AG09319 (cell line): ENCODE results near the gene CUX1.

Experiments used
- DNase-seq: peaks from one replicate; pipeline ENCODE4 v3.0.0-alpha.2; 2010; ENCODE audit warnings: low read depth; ENCODE audit errors: extremely low read depth
- TF ChIP-seq, protein P1 (sequence below): IDR thresholded peaks from 2 replicates; pipeline ENCODE4 v1.5.1; 2011; ENCODE audit warnings: low read depth, mild to moderate bottlenecking, inconsistent platforms, low read length, moderate library complexity

Gene CUX1

GRCh38 chr7:102191556-102192379 lies 374.3 kb downstream of the CUX1 start:
- TF ChIP-seq, protein P1, sequence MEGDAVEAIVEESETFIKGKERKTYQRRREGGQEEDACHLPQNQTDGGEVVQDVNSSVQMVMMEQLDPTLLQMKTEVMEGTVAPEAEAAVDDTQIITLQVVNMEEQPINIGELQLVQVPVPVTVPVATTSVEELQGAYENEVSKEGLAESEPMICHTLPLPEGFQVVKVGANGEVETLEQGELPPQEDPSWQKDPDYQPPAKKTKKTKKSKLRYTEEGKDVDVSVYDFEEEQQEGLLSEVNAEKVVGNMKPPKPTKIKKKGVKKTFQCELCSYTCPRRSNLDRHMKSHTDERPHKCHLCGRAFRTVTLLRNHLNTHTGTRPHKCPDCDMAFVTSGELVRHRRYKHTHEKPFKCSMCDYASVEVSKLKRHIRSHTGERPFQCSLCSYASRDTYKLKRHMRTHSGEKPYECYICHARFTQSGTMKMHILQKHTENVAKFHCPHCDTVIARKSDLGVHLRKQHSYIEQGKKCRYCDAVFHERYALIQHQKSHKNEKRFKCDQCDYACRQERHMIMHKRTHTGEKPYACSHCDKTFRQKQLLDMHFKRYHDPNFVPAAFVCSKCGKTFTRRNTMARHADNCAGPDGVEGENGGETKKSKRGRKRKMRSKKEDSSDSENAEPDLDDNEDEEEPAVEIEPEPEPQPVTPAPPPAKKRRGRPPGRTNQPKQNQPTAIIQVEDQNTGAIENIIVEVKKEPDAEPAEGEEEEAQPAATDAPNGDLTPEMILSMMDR: no peak
- DNase-seq: no peak

DNA sequence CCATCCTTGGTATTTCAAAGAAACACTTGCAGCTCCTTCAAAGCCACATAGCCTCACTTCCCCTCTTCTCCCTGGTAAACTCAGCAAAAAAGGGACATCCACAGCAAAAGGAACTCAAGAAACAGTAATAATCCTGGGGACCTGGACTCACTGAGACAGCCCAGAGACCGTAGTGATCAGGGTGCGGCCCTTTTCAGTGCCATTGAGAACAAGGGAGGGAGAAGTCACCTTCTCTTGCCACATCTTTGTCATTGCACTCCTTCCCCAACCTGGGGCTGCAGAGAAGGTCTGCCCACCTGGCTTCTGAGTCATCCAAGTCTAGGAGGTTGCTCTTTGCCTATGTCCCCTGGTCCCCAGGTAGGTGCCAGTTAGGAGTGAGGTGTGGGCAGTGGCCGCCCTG lies 375.4 kb downstream of the CUX1 start:
- no peak for DNase-seq
- TF ChIP-seq, protein P1: no peak

DNA sequence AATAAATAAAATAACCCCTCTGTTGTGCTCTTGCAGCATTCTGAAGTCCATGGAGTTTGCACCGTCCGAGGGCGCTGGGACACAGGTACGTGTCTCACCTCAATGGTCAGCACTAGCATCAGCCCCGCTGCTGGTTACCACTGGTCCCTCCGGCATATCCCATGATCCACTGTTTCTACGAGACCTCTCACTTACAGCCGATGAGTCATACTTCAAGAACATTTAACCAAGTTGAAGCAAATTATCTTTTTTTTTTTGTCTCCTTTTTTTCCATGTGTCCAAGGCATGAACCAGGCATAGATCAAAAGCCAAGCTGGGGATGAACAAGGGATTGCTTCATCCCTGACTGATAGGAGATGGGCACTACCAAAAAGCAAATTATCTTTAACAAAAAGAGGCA lies 376.4 kb downstream of the CUX1 start:
- no peak for DNase-seq

GRCh38 chr7:102195361-102195760 lies 377.9 kb downstream of the CUX1 start:
- DNase-seq: no peak
- TF ChIP-seq, protein P1: no peak

More for the DNA sequence above, 376.4 kb downstream of the CUX1 start:
- TF ChIP-seq, protein P1: no peak

- DNase-seq: no peak
- TF ChIP-seq, protein P1: no peak
These were observed 378.6 kb downstream of the CUX1 start for GRCh38 chr7:102196028-102196427.

- no peak for DNase-seq
- TF ChIP-seq, protein P1: no peak
These were observed 379.7 kb downstream of the CUX1 start for GRCh38 chr7:102197161-102197560.

DNA sequence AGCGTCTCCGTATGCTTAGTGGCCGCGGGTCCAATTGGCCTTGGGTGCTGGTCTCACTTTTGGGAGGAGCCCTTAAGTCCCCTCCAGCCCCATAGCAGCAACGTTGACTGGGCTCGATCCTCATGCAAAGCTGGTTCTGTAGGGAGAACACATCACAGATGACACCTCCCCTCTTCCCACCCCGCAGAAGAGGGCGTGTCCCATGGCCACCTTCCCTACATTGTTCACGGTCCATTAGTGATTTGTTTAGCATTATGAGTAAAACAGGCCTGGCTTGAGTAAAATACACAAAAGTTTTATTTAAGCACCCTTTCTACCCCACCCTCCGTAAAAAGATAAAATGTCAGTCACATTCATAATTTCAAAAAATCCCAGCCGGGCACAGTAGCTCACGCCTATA lies 380.2 kb downstream of the CUX1 start:
- DNase-seq: no peak
- TF ChIP-seq, protein P1: no peak
